Astrocyte of the hippocampus (primary cell): ENCODE measurements around the gene B9D1.
"Not testable (repeated sequence)": the region's sequence is repeated elsewhere in the genome, so short reads cannot be mapped to it uniquely, and the experiment has no call there.

Source experiments
- DNase-seq: peaks from one replicate; pipeline ENCODE4 v3.0.0; 2011; ENCODE audit warnings: low read depth, low spot score

B9D1 gene

DNA sequence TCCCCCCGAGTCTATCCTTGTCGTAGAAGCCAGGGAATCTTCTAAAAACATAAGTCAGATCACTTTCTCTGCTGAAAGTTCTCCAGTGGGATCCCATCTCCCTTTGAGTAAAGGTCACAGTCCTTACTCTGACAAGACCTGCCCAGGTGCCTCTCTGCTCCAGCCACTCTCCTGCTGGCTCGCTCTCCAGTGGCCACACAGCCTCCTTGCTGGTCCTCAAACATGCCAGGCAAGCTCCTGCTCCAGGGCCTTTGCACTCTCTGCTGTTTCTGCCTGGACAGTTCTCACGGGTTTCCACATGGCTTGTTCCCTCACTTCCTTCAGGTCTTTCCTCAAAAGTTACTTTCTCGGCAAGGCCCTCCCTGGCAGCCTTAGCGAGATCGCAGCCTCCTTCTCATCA lies 3.4 kb downstream of the B9D1 start:
- no peak for DNase-seq

- DNase-seq: no peak
Observed at GRCh38 chr17:19357761-19358160, 4.8 kb downstream of the B9D1 start.

GRCh38 chr17:19357351-19357750 lies 5.2 kb downstream of the B9D1 start:
- DNase-seq: no peak

DNA sequence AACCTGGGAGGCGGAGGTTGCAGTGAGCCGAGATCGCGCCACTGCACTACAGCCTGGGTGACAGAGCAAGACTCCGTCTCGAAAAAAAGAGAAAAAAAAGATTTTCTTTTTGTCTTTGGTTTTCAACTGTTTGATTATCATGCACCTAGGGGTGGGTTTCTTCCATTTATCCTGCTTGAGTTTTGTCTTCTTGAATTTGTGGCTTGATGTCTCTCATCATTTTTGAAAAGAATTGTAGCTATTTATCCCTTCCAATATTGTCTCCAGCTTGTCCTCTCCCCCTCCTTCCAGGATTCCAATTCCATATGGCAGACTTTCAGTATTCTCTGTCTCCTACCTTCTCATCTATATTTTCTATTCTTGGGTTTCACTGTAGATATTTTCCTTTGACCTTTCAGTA lies 7.8 kb downstream of the B9D1 start:
- DNase-seq: no peak

DNA sequence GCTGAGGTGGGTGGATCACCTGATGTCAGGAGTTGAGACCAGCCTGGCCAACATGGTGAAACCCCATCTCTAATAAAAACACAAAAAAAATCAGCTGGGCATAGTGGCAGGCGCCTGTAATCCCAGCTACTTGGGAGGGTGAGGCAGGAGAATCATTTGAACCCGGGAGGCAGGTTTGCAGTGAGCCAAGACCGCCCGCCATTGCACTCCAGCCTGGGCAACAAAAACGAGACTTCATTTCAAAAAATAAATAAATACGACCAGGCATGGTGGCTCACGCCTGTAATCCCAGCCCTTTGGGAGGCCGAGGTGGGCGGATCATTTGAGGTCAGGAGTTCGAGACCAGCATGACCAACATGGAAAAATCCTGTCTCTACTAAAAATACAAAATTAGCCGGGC lies 9.1 kb downstream of the B9D1 start:
- not testable (repeated sequence) for DNase-seq

GRCh38 chr17:19348806-19349205 lies 13.7 kb downstream of the B9D1 start:
- DNase-seq: no peak

- DNase-seq: no peak
Observed at GRCh38 chr17:19348081-19348650, 14.4 kb downstream of the B9D1 start.

DNA sequence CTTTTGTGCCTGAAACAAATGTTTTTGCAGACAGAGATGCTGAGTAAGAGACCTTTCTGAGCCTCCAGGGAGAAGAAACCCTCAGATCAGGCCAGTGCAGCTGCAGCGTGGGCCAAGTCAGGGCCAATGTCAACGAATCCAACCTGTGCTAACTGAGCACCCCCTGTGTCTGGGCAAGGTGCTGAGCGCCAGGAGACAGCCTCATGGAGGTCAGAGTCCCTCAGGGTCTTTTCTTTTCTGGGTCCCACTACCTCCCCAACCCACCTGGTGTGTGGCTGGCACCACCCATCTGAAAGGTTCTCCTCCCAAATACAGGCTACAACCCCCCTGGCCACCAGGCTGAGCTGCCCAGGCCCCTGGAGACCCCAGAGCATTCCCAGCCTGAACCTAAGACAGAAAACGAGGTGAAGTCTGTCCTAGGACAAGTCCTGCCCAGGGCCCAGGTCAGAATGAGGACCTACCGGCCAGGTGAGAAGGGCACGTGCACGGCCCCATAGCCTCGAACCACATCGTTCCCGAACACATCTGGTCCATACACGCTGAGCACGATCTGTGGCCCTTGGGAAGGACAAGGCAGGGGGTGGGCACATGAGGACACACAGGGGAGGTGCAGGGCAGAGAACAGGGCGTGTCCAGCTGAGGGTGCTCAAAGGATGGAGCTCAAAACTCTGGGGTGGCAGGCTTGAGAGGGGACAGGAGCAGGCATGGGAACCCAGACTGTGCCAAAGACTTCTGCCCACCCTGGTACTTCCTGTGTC lies 15.0 kb downstream of the B9D1 start:
- no peak for DNase-seq

- DNase-seq: peak; percentile 83
Observed at GRCh38 chr17:19346351-19347255, 15.9 kb downstream of the B9D1 start.

- no peak for DNase-seq
Observed at GRCh38 chr17:19345486-19346350, 16.8 kb downstream of the B9D1 start.

GRCh38 chr17:19345067-19345460 lies 17.5 kb downstream of the B9D1 start:
- DNase-seq: no peak

GRCh38 chr17:19344311-19345066 lies 18.0 kb downstream of the B9D1 start:
- no peak for DNase-seq

DNA sequence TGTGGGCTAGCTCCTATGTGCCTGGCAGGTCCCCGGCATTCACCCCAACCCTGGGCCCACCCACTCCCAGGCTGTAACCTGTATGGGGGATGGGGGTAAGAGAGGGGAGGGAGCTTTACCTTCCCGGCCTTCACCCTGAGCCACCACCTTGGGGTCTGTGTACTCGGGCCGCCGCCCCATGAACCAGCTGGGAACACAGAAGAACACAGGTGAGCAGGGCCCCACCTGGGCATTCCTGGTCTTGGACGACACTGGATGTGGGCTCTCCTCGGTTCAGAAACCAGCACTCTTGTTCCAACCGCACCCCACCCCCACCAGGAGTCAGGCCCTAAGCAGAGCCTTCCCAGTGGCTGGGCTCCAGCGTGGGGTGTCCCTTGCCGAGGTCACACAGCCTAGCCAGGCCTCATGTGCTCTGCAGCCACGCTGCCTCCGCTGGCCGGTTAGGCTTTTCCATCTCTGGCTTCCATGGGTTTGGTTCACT lies 18.8 kb downstream of the B9D1 start:
- DNase-seq: no peak

DNA sequence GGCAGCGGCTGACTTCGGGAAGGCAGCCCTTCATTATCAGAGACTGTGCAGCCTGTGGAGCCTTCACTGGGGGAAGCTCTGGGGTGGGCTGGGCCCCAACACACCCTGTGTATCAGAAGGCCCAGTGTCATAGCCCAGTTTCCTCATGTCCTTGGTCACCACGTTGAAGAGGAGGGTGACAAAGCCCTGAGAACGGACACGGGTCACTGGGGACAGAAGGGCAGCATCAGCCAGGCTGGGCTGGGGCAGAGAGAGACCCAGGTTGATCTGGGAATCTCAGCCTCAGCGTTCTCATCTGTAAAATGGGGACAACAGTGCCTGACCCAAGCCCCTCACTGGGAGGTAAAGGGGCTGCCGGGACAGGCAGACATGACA lies 19.3 kb downstream of the B9D1 start:
- DNase-seq: no peak

DNA sequence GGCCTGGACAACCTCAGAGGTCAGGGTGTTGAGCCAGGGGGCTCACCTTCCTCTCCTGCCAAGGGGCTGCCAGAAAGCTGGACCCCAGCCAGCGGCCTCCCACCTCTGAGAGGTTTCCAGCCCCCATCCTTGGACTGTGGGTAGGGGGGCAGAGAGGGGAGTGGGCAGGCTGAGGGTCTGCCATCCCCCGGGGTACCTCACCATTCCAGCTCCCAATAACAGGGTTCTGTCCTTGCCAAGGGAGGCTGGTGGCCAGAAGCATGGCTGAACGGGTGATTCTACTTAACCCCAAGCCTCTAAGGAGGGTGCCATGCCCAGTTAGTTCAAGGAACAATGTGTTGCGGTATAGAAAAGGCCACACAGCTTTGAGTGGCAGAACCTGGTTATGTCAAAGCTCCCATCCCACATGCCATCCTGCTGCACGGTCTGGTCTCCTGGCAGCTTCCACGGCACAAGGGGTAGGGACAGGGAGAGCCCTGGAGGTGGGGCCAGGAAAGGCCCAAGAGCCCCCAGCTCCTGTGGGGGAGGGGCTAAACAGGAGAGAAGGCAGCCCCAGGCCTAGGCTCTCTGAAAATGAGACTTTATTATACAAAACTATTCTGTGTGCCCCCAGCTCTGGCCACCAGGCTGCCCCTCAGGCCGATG lies 19.8 kb downstream of the B9D1 start:
- no peak for DNase-seq

DNA sequence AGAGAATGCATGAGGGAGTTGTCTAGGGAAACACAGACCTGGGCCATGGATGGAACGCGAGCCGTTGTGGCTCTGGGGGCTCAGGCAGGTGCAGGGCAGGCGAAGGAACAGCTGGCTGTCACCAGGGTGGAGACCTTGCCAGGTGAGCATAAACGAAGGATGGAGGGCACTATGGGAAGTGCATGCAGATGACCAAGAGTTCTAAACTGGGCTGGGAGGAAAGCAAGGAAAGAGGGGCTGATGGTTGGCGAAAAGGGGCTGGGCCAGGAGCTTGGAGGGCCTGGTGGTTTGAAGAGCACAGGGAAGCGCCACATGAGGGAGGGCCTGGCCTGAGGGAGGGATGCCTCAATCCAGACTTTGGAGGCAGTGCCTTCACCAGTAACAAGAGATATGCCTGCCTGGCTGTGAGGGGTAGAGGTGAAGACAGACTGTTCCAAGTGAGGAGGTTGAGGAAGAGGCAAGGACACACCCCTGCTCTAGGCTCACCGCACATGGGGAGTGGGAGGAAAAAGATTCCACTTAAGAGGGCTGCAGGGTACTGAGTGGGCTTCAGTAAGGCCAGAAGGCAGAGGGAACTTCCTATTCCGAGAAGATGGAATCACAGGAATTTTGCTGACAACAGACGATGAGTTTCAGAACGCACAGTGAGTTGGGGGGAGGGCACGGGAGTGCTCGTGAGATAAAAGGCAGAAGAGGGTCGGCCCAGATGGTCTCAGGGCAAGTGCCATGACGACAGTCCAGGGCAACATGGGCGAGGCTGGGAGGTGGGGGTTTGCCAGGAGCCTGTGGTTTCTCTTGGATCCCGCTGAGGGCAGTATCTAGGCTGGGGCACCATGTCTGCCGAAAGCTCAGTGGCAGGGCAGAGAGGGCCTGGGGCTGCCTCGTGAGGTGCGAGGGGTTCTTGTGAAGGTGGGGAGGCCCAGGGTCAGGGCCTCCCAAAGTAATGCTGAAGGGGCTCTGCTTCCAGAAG lies 20.6 kb downstream of the B9D1 start:
- DNase-seq: peak; percentile 55

GRCh38 chr17:19341211-19341631 lies 21.3 kb downstream of the B9D1 start:
- no peak for DNase-seq

DNA sequence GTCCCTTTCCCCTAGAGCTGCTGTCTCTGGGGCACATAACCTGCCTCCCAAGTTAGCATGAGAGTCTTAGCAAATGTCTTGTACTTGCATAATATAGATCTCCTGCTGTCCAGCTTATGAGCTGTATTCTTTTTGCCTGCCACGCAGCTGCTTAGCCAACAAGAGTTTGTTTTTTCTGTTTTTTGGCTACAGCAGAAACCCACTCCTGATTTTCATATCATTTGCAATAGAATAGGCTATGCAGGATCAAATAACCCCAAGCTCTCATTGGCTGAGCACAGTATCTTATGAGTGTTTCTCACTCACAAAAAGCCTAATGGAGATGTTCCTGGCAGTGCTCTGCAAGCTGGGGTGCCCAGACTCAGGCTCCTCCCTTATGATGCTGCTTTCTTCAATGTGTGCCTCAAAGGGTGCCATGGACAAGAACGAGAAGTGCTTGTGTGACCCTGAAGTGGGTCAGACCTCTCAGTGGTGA lies 23.1 kb downstream of the B9D1 start:
- DNase-seq: no peak
